Esophagus muscularis mucosa (tissue), 4 donors: ENCODE measurements around the gene NT5M. TPM values are rescaled to one million over a fixed set of nuclear protein-coding genes. Genes with fewer than 3 reads are reported as not detected.
A peak's percentile ranks its signal among the peaks of the same experiment; 100 is the strongest.

Experiments
- DNase-seq: peaks from one replicate; pipeline ENCODE4 v3.0.0-alpha.2; 2017; ENCODE audit errors: extremely low spot score
- H3K27ac ChIP-seq, 4 donors: fragments of 200-600 bp; sonication (generic); replicated peaks in 1 of 4; 1 replicate in 3 of 4; 2 replicates in 1 of 4; pipeline ENCODE4 v1.5.1; 2016 to 2019; ENCODE audit warnings: mild to moderate bottlenecking in 1 of 4
- H3K27me3 ChIP-seq, 4 donors: fragments of 200-600 bp; sonication (generic); one replicate each; pipeline versions ENCODE4 v1.5.1 to v1.6.0; 2016 to 2019
- H3K36me3 ChIP-seq, 4 donors: fragments of 200-600 bp; sonication (generic); one replicate each; pipeline ENCODE4 v1.5.1; 2016 to 2019
- H3K4me1 ChIP-seq, 4 donors: fragments of 200-600 bp; sonication (generic); one replicate each; pipeline ENCODE4 v1.5.1; 2016 to 2019
- H3K4me3 ChIP-seq, 4 donors: fragments of 200-600 bp; sonication (generic); 1 replicate in 2 of 4; 2 replicates in 2 of 4; pipeline ENCODE4 v1.5.1; 2016 to 2019; ENCODE audit warnings: mild to moderate bottlenecking in 4 of 4, moderate library complexity in 1 of 4
- H3K9me3 ChIP-seq, 4 donors: fragments of 200-600 bp; sonication (generic); 1 replicate in 3 of 4; 2 replicates in 1 of 4; pipeline ENCODE4 v1.5.1; 2016 to 2019
- EP300 ChIP-seq: sonication (generic); formaldehyde crosslinking; IDR thresholded peaks from one replicate; pipeline ENCODE4 v1.6.1; 2017; ENCODE audit warnings: antibody characterized with exemption
- POLR2A ChIP-seq: fragments of 450-650 bp; IDR thresholded peaks from one replicate; pipeline ENCODE4 v1.6.1; 2017; ENCODE audit warnings: antibody characterized with exemption, moderate library complexity, mild to moderate bottlenecking, low read depth
- POLR2AphosphoS5 ChIP-seq, 2 donors: sonication (generic); formaldehyde crosslinking; IDR thresholded peaks; one replicate each; pipeline ENCODE4 v1.6.1; 2017; ENCODE audit warnings: antibody characterized with exemption in 2 of 2
- whole genome bisulfite sequencing: methylation state at CpG from one replicate; pipeline ENCODE4 v1.1.5; 2018; 5-methylcytosine and 5-hydroxymethylcytosine counted together
- intact Hi-C: fragments of 100-400 bp; cut with DNase I; formaldehyde crosslinking; loops from one replicate; pipeline ENCODE4 v1.15.1; 2023
- total RNA-seq, 4 donors: library from RNA; depleted of rRNA; stranded (reverse); fragments of >200 nt; gene quantifications; one replicate each; pipeline versions ENCODE4 v1.1.0 to v1.2.1, GENCODE V29; 2016
- TF ChIP-seq, protein P1 (sequence below), 3 experiments: fragments of 200-600 bp in 2 of 3; fragments of 450-650 bp in 1 of 3; sonication (generic) in 2 of 3; IDR thresholded peaks; one replicate each; pipeline ENCODE4 v1.5.1; 2017 to 2019; ENCODE audit warnings: antibody characterized with exemption in 3 of 3, mild to moderate bottlenecking in 2 of 3, moderate library complexity in 1 of 3

NT5M gene
- total RNA-seq, 4 donors from 2014 or later: 4.3 to 11.5 (median 7.0) TPM

GRCh38 chr17:17309356-17309755 is 6.2 kb downstream of the NT5M start:
- WGBS: 85% methylated on average over 1 of the region's 1 CpG
- DNase-seq: no peak
- Histone ChIP-seq H3K4me3 (no peak overlapping the region), H3K36me3 (peaks cover 0 to 47% (median 6%) of the 10 kb centered on the region in 4 donors), H3K27ac (no peak overlapping the region), H3K27me3 (no peaks in the 10 kb centered on the region), H3K9me3 (no peaks in the 10 kb centered on the region), H3K4me1 (peaks cover 1 to 14% (median 4%) of the 10 kb centered on the region in 4 donors)
- TF ChIP-seq, protein P1, sequence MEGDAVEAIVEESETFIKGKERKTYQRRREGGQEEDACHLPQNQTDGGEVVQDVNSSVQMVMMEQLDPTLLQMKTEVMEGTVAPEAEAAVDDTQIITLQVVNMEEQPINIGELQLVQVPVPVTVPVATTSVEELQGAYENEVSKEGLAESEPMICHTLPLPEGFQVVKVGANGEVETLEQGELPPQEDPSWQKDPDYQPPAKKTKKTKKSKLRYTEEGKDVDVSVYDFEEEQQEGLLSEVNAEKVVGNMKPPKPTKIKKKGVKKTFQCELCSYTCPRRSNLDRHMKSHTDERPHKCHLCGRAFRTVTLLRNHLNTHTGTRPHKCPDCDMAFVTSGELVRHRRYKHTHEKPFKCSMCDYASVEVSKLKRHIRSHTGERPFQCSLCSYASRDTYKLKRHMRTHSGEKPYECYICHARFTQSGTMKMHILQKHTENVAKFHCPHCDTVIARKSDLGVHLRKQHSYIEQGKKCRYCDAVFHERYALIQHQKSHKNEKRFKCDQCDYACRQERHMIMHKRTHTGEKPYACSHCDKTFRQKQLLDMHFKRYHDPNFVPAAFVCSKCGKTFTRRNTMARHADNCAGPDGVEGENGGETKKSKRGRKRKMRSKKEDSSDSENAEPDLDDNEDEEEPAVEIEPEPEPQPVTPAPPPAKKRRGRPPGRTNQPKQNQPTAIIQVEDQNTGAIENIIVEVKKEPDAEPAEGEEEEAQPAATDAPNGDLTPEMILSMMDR (IDR thresholded peaks at IDR 0.05): no peak
- no peak for TF ChIP-seq EP300
- TF ChIP-seq POLR2AphosphoS5 (IDR thresholded peaks at IDR 0.05): no peak
- intact Hi-C loops: loop anchor here (10.0 kb wide), 1 partner anchor 165 kb away; no protein-coding TSS in a partner anchor

- H3K9me3 ChIP-seq: no peaks in the 10 kb centered on the region
- intact Hi-C loops: loop anchor here (10.0 kb wide), 1 partner anchor 309 kb away; no protein-coding TSS in a partner anchor
- WGBS: 72% methylated on average over 11 of the region's 12 CpGs
- H3K36me3 ChIP-seq: peaks cover 0 to 56% (median 6%) of the 10 kb centered on the region in 4 donors
- no peaks in the 10 kb centered on the region for H3K4me1 ChIP-seq
- no peak for DNase-seq
- TF ChIP-seq, protein P1 (IDR thresholded peaks at IDR 0.05): peak; percentile 25 to 48 (median 31)
- TF ChIP-seq EP300 (no peak), POLR2A (no peak), POLR2AphosphoS5 (IDR thresholded peaks at IDR 0.05) (no peak)
- H3K4me3 ChIP-seq: no peak overlapping the region
- no peak overlapping the region for H3K27ac ChIP-seq
- no peaks in the 10 kb centered on the region for H3K27me3 ChIP-seq
Measured at GRCh38 chr17:17313350-17313991, 10.3 kb downstream of the NT5M start.

- no peak for TF ChIP-seq POLR2A
- TF ChIP-seq EP300: no peak
- no peak for TF ChIP-seq POLR2AphosphoS5 (IDR thresholded peaks at IDR 0.05)
- TF ChIP-seq, protein P1 (IDR thresholded peaks at IDR 0.05): no peak
- no peak overlapping the region for H3K27ac ChIP-seq
- H3K4me3 ChIP-seq: no peak overlapping the region
- H3K27me3 ChIP-seq: no peaks in the 10 kb centered on the region
- WGBS: 73% methylated on average over 5 of the region's 5 CpGs
- peaks cover 0 to 54% (median 6%) of the 10 kb centered on the region in 4 donors for H3K36me3 ChIP-seq
- H3K9me3 ChIP-seq: no peaks in the 10 kb centered on the region
- no peaks in the 10 kb centered on the region for H3K4me1 ChIP-seq
- intact Hi-C loops: loop anchor here (10.0 kb wide), 1 partner anchor 310 kb away; no protein-coding TSS in a partner anchor
- no peak for DNase-seq
Measured at GRCh38 chr17:17314501-17315071, 11.4 kb downstream of the NT5M start.

- TF ChIP-seq POLR2A (no peak), EP300 (no peak), POLR2AphosphoS5 (IDR thresholded peaks at IDR 0.05) (no peak)
- TF ChIP-seq, protein P1 (IDR thresholded peaks at IDR 0.05): no peak
- DNase-seq: no peak
- Histone ChIP-seq H3K9me3 (no peaks in the 10 kb centered on the region), H3K27me3 (no peaks in the 10 kb centered on the region), H3K27ac (no peak overlapping the region), H3K4me3 (no peak overlapping the region), H3K4me1 (no peaks in the 10 kb centered on the region), H3K36me3 (peaks cover 0 to 55% (median 6%) of the 10 kb centered on the region in 4 donors)
- intact Hi-C loops: loop anchor here (10.0 kb wide), 1 partner anchor 310 kb away; no protein-coding TSS in a partner anchor
- 89% methylated on average over 6 of the region's 6 CpGs for WGBS
Measured at GRCh38 chr17:17315142-17315821, 12.1 kb downstream of the NT5M start.
